Measurements from ENCODE around the gene LRCH3.
"Not testable (repeated sequence)": the region's sequence is repeated elsewhere in the genome, so short reads cannot be mapped to it uniquely, and the experiment has no call there.

The LRCH3 gene

DNA sequence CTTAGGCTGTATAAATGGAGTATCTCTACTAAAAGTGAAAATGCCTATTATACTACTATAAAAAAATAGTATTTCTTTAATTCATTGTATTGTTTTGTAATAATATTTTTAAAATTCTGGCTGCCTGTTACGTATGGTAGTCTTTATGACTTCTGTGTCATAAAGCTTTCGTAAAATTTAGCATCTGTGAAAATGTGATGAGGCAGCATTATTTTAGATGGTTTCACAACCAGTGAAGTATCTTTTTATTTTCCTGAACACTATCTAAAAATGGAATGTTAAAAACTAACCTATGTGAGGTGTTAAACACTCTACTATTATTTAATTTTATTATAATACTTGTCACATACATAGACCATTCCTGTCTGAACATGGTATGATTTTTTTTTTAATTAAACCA, 46.2 kb downstream of the LRCH3 start:
- DNase-seq: no peak

- DNase-seq: no peak
These were observed 50.7 kb downstream of the LRCH3 start for GRCh38 chr3:197841789-197842188.

DNA sequence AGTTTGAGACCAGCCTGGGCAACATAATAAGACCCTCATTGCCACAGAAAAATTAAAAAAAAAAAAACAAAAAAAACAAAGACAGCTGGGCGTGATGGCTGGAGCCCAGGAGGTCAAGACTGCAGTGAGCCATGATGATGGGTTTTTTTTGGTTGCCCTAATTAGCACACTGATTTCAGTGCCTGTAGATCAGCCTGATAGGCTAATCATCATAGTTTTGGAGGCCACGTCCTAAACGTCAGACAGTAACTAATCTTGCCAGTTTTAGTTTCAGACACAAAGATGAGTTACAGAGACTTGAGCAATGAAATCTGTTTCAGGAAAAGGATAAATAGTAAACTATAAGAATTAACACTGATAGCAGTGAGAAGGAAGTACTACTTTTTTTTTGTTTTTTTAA, 55.4 kb downstream of the LRCH3 start:
- DNase-seq: peak; percentile 4

GRCh38 chr3:197847866-197848401, 56.9 kb downstream of the LRCH3 start:
- no peak for DNase-seq

DNA sequence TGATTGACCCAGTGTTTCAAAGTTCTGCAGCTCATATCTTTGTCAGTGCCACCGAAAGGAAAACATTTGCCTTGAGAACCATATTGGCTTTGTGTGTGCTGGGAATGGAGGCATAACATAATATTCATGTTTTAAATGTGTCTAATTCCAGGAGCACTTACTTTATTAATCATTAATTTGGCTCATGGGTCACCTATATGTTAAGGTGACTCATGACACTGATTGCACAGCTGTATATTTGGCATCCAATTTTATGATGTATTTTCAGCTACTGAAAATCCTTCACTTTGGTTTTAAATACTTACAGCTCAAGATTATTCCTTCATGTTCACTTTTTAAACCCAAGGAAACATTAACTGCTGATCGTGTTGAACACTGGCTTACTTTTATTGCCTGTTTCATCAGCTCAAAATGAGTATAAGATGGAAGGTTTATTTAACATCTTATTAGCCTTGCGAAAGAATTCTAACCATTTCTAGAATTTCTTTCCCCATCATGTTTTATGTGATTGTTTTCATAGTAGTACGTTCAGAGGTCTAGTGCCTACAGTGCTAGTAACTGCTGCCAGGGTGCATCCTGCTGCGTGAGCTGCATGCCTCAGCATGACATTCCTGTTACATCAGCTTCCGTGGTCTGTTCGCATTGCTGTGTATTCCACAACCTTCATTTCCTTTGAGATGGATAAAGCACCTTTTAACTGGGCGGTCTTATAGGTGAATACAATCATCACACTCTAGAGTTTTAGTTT, 63.7 kb downstream of the LRCH3 start:
- no peak for DNase-seq

GRCh38 chr3:197855571-197855970, 64.5 kb downstream of the LRCH3 start:
- DNase-seq: no peak

DNA sequence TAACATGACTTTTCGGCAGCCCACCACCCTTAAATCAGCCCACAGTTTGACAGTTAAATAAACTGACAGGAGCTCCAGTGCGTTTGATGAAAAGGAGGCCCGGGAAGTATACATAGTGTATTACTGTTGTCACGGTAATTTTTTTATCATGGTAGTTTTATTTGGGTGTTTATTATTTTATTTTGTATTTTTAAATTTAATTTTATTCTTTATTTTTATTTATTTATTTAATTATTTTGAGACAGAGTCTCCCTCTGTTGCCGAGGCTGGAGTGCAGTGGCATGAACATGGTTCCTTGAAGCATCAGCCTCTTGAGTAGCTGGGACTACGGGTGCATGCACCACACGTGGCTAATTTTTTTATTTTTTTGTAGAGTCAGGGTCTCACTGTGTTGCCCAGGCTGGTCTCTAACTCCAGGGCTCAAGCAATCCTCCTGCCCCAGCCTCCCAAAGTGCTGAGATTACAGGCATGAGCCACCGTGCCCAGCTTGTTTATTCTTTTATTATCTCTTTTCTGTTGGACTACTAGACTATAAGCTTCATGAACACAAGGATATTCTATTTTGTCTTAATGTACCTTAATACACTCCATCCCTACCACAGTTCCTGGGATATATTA, 65.3 kb downstream of the LRCH3 start:
- DNase-seq: no peak

GRCh38 chr3:197858133-197858532, 67.1 kb downstream of the LRCH3 start:
- no peak for DNase-seq

- no peak for DNase-seq
These were observed 67.5 kb downstream of the LRCH3 start for GRCh38 chr3:197858598-197858997.

DNA sequence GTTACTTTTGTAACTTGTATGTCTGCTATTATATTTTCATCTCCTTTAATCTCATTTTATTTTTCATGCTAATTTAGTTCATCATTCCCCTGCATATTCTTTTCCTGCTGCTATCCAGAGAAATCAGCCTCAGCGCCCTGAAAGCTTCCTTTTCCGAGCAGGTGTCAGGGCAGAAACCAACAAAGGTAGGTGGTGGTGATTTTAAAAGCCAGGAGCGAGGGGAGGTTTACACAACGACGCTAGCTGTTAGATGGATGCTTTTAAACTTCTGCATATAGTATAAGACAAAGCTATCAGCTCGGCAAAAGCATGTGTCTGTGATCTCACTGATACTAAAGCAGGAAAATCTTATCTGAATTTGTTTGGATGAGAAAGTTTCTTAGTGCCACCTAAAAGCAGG, 75.0 kb downstream of the LRCH3 start:
- DNase-seq: no peak

GRCh38 chr3:197873329-197873728, 82.3 kb downstream of the LRCH3 start:
- DNase-seq: no peak

DNA sequence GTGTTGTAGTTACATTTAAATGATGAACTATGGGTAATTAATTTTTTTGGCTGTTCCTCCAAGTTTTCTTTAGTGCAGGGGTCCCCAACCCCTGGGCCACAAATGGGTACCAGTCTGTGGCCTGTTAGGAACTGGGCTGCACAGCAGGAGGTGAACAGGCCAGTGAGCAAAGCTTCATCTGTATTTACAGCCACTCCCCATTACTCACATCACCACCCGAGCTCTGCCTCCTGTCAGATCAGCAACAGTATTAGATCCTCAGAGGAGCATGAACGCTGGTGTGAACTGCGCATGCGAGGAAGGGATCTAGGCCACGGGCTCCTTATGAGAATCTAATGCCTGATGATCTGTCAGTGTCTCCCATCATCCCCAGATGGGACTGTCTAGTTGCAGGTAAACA, 83.0 kb downstream of the LRCH3 start:
- DNase-seq: no peak

DNA sequence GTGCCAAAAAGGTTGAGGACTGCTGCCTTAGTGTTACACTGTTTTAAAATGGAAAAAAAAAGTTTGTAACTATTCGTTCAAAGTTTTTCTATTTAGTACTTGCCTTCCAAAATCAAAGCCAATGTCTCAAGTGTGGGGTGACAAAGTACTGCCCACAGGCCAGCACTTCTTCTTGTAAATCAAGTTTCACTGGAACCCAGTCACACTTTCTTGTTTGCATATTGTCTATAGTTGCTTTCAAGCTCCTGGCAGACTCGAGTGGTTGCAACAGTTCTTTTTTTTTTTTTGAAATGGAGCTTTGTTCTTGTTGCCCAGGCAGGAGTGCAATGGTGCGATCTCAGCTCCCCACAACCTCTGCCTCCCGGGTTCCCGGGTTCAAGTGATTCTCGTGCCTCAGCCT, 83.6 kb downstream of the LRCH3 start:
- DNase-seq: no peak

DNA sequence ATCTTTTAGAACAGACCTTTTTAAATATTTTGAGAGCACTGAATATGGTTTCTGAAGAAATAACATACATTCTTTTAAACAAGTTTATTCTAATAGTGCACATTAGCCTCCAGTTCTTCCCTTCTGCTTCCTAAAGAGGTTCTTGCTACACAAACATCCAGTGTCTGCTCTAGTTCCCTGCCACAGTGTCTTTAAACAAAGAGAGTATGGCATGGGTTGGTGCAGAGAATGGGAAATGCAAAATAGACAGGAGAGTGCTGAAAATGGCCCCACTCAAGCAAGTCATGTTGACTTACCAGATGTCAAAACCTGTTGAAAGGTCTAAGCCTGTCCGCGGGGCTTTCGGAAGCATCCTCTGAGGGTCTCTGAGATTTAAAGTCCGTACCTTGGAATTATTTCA, 86.8 kb downstream of the LRCH3 start:
- no peak for DNase-seq

DNA sequence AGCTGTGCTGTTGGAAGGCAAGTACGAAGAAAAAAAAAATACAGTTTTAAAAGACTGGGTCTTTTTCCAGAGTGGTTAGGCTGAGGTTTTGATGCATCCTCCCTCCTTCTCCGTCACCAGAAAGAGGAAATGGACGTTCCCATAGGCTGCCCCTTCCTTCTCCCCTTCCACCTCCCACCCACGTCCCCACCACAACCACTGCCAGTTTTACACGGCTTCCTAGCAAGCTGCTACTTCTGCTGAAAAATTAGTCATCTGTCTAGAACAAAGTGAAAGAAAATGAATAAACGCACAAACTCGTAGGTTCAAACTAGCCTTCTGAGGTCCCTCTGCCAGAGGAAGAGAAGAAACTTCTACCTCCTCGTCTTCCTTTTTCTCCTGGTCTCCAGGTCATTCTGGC, 87.4 kb downstream of the LRCH3 start:
- no peak for DNase-seq

DNA sequence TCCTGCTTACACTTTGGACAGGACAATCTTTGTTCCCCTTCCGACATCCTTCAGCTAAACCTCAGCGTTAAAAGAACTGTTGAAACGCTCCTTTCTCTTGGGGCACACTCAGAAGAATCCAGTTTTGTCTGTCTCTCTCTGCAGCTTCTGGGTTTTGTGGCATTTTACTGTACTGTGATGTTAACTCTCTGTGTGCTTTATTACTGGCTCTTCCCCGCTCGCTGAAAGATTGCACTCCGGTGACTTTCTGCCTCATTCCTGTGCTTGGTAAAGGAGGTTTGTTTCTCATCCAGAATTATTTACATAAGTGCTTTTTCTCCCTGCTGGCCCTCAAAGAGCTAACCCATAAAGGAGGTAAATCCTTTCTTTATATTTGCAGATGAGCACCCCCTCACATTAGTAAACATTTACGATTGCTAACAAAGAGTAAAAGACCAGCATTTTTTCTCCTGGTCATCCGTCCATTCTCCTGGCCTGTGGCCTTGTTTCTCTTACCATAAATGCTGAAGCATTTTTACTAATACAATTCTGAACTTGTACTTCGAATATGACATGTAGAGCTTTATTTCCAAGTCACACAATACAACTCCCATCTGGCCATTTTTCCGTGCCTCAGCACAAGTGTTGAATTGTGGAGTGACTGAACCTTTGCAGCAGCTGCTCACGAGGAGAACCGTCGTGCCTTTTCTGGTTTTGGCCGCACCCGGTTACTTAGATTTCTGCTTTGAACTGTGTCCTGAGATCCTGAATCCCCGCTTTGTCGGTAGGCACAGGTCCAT, 89.6 kb downstream of the LRCH3 start:
- DNase-seq: no peak

- DNase-seq: no peak
These were observed 90.4 kb downstream of the LRCH3 start for GRCh38 chr3:197881270-197881969.

GRCh38 chr3:197881970-197882338, 90.9 kb downstream of the LRCH3 start:
- no peak for DNase-seq

- DNase-seq: no peak
These were observed 91.5 kb downstream of the LRCH3 start for GRCh38 chr3:197882586-197882985.

GRCh38 chr3:197883541-197883940, 92.5 kb downstream of the LRCH3 start:
- DNase-seq: no peak

- DNase-seq: not testable (repeated sequence)
These were observed 93.3 kb downstream of the LRCH3 start for GRCh38 chr3:197884330-197884729.

DNA sequence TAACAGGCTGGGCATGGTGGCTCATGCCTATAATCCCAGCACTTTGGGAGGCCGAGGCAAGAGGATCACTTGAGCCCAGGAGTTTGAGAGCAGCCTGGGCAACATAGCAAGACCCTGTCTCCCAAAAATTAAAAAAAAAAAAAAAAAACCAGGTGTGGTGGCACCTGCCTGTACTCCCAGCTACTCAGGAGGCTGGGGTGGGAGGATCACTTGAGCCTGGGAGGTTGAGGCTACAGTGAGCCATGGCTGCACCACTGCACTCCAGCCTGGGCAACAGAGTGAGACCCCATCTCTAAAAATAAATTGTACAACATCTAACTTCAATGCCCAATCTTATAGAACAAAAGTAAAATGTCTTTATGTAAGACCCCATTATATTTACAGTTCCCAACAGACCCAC, 95.0 kb downstream of the LRCH3 start:
- not testable (repeated sequence) for DNase-seq

DNA sequence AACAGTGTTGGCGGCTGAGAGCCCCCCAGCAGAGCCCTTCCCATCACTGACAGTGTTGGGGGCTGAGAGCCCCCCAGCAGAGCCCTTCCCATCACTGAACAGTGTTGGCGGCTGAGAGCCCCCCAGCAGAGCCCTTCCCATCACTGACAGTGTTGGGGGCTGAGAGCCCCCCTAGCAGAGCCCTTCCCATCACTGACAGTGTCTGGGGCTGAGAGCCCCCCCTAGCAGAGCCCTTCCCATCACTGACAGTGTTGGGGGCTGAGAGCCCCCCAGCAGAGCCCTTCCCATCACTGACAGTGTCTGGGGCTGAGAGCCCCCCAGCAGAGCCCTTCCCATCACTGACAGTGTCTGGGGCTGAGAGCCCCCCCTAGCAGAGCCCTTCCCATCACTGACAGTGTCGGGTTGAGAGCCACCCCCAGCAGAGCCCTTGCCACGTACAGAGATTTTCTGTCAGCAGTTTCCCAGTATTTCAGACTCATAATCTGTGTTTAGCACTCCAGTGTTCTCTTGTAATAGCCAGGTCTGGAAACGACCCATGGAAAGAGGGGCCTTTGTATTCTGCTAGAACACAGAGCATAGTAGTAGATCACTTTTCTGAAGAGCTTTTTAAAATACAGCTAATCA, 96.5 kb downstream of the LRCH3 start:
- not testable (repeated sequence) for DNase-seq

Data from NCI-H2171 (cell line).